Superior temporal gyrus (tissue), 1 donor: Measurements from ENCODE around the gene MYO7B.

Experiments used
- DNase-seq: peaks from one replicate; pipeline ENCODE4 v3.0.0-alpha.2; 2016; ENCODE audit errors: extremely low spot score

The MYO7B gene

DNA sequence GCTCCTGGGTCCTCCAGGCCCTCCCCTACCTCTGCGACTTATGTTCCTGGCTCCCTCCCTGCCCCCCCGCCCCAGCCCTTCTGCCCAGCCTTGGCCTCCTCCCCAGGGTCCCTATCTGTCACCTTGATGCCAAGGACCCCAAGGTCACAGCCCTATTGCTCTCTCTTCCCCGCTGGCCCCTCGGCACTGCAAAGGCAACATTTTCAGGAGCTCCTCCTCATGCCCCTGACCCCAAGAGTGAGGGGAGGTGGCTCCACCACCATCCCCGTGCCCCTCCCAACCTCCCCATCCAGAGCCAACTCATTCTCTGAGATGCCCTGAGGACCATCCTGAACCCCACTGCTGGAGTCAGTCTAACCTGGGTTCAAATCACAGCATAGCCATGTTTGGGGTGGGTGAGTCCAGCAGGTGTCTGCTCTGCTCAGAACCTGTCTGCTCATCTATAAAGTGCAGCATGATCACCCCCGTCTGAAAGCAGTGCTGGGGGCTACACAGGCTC, 128.1 kb downstream of the MYO7B start:
- no peak for DNase-seq

DNA sequence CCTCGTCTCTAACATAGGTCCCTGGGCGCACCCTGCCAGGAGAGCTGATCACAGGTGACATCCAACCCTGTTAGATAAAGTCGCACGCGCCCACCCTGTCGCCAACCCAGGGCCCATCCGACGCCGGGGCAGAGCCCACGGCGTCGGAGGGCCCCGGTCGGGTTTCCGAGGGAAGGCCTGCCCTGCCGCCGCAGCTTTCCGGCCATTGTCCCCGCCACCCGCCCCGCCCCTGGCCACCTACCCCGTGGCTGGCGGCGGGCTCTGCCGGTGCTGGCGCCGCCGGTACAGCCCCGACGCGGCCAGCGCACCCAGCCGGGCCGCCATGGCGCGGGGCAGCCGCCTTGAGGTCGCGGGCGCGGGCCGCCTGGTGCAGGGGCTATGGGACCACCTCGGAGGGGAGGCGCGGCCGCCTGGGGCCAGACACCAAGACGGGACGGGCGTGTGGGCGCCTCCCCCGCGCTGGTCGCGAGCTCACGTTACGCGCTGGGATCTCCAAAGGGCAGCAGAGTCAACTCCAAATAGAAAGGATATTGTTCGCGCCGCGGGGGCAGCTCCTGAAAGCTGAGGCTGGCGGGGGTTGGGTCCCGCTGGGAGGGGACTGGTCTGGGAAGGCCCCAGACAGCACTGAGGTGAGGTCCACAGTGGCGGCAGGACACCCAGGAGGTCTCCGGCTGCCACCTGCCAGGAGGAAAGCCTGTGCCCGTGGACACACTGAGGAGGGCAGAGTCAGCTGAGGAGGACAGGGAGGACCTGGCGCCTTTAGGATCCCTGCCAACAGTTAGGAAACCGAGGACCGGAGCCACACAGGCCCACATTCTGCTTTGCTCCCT, 128.8 kb downstream of the MYO7B start:
- DNase-seq, result no peak

DNA sequence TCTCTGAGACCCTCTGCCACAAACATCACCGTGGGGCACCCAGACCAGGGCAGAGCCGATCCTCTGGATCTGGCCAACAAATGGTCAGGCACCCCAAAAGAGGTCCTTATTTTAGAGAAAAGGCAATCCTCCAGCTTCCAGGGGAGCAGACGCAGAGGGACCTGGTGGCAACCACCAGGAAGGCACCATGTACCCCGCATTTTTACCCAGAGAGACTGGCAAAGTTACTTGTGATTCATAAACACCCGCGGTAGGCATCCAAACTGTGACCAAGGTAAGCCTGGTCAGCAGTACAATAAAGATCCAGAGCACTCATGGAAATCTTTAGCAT, 129.4 kb downstream of the MYO7B start:
- no peak for DNase-seq

DNA sequence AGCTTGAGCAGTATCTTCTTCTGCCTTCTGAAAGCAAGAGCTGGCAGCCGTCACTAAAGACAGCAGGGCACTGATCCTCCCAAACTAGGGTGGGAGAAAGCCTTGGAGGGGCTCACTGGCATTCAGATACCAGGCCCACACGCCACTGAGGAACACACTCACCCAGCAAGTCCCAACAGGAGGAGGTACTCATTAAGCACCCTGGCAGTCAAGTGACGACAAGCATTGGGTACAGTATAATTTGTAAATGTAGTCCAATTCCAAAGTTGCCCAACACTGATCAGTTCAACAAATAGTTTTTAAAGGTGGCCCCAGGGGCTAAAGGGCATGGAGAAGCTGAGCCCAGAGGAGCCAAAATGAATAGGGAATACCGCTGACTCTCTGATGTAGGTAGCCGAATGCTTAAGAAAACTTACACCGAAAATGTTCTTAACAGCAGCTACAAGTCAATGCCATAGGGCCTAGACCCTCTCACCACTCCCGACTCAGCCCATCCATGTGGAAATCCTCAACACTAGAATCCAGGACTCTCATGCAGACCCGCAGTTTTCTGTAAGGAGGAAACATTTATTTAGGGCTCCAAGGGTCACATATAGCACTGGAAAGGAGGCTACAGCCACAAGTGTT, 129.9 kb downstream of the MYO7B start:
- DNase-seq, result no peak

DNA sequence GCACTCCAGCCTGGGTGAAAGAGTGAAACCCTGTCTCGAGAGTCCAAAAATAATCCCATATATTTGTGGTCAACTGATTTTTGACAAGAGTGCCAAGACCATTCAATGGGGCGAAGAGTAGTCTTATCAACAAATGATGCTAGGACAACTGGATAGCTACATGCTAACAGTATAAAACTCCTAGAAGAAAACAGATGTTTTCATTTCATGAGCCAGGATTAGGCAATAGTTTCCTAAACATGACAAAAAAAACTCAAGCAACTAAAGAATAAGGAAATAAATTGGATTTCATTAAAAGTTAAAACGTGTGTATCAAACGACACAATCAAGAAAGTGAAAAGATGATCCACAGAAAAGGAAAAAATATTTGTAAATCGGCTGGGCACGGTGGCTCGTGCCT, 133.6 kb downstream of the MYO7B start:
- DNase-seq, result no peak

DNA sequence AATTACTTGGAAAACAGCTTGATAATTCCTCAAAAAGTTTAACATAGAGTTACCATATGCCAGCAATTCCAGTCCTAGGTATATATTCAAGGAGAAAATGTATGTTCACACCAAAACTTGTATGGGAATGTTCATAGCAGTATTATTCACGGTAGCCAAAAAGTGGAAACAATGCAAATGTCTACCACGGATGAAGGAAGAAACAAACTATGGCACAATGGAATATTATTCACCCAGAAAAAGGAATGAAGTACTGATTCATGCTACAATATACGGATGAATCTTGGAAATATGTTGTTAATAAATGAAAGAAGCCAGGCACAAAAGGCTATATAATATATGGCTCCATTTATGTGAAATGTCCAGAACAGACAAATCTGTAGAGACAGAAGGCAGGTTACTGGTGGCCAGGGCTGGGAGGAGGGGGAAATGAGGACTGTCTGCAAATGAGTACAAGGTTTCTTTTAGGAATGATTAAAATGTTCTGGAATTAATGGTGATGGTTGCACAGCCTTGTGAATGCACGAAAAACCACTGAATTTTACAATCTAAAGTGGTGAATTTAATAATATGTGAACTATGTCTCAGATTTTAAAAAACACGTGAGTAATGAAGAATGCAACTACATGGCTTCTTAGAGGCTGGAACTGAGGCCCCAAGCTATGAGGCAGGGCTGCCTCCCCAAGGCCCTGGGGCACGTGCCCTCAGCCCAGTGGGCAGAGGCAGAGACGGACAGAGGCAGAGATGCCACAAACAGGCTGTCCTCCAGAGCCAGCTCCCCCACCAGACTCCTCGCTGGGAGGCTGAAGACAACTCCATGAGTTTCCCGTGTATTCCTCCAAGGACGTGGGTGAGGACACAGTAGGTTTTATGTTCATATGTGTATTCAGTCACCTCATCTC, 134.8 kb downstream of the MYO7B start:
- no peak for DNase-seq

DNA sequence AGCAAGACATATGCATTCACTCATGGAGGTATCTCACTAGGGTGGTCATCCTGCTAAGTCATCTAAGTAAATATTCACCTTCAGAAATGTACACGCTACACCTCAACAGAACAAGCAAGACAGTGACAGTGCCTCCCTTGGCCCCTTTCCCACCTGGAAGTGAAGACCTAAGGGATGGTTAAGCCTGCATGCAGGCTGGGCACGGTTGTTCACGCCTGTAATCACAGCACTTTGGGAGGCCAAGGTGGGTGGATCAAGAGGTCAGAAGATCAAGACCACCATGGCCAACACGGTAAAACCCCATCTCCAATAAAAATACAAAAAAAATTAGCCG, 135.4 kb downstream of the MYO7B start:
- DNase-seq, result no peak

DNA sequence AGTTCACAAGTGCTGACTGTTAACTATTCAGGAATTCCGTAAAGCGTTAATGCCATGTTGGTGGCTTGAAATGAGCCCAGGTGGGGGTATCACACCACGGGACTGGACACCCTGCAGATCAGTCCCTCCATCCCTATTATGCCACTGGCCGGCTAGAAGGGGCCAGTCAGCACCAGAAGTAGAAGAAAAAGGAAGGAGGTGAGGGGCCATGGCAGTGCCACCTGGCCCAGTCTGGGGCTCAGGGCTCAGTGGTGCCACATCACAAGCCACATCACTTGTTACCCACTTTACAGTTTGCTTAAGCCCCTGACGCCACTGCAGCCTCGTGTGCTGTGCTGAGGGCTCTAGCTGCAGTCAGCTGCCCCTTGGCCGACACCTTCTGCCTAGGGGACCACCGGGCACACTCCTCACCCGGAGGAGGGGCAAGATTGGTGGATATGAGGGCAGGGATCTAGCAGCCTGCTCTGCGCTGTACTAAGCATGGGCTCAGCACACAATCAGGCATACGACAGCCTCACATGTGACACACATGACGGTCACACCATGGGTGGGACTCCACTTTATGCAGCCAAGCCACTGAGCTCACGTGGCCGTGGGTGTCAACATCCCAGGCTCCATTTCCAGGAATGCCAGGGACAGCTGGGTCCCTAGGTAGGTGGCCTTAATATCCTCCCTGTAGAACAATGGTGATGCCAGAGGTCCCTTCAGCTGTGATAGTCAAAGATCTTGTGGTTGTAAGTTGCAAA, 136.2 kb downstream of the MYO7B start:
- no peak for DNase-seq

DNA sequence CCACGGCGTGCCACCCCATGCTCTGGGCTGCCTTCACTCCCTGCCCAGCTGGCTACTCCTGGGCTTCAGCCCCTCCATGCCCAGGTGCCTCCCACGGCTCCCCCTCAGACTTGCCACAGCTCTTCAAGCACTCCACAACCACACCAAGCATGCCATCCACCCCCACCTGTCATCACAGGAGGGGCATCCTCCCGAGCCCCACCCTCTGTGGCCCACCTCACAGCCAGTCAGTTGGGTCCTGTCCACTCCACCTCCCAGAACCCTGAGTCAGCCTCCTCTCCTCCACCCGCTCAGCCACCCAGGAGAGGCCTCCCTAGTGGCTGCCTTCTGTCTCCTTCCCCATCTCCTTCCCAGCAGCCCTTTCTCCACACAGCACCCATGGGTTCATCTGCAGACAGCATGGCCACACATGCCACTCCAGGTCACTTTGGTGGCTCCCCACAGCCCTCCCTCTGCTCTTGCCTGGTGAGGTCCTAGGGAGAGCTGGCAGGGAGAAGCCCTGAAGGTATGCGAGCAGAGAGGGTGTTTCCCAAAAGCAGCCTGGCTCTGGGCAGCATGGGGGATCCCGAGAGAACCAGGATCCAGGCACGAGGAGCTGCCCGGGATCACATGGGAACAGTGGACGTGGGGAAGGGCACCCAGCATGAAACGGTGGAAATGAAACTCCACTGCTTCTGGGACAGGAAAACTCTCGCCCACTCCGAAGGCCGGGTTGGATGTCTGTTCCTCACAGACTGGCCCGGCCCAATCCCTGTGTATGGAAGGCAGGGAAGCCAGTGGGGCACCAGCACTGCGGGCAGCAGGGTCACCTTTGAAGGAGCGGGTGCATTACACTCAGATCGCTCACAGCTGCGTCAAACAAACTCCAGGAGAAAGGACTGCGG, 137.1 kb downstream of the MYO7B start:
- DNase-seq, result no peak

DNA sequence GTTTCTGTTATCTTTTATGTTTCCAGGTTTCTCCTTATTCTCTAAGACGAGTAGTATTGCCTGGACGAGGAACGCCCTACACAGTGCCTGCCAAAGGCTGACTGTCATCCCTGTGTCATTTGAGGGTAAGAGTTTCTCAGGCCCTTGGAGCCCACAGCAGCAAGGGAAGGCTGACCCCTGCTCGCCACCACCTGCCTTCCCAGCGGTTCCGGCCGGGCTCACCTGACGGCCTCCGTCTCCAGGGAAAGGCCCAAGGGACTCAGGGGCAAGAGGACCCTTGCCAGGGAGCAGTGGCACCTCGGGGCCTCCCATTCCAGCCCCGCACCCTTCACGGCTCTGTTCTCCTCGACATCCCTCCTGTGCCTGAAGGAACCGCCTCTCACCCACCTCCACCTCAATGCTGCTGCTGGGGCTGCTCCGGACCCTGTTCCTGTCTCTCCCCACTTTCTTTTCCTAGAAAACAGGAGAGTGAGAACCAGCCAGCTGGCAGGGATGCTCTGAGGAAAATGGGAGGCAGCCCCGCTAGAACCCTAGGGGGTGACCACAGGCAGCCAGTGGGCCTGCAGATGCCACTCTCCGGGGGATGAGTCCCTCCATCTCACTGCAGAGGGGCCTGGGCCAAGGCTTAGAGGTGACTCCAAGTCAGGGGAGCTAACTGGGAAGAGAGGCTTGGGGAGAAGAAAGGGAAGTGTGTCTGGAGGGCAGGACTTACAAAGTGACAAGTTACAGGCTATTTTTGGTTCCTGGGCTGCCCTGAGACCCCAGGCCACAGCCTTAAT, 138.0 kb downstream of the MYO7B start:
- DNase-seq, result no peak

DNA sequence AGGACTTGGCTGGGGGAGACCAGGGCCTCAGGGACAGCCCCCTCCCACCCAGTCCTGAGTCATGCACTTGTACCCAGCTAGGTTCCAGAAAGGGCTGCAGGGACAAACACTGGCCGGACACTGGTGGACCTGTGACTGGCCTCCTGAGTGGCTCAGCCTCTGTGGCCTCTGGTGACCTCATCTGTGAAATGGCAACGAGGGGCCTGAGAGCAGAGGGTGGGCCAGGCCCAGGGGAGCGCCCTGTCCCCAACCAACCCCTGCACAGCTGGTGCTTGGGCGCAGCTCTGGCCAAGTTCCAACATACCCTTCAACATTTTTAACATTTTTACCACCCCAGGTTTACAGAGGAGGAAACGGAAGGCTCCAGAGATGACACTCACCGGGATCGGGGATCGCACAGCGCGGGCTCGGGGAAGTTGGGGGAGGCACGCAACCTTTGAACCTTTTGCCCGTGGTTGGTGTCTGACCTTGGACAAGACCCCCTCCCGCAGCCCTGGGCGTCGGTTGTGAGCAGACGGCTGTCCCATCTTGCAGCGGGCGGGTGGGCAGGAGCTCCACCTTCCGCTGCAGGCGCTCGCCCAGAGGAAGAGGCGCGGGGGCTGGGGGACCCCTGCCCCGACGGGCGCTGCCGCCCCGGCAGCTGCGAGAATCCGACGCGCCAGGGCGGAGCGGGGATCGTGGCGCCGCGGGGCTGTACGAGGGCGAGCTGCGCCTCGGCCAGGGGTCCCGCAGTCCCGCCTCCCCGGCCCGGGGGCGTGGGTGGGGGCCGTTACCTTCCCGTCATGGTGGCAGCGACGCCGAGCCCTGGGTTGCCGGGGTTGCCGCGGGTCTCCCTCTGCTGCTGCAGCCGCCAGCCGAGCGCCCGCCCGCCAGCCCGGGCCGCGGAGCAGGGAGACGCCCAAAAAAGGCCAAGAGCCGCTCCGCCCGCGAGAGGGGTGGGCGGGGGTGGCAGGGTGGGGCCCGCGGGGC, 139.0 kb downstream of the MYO7B start:
- DNase-seq, result no peak

DNA sequence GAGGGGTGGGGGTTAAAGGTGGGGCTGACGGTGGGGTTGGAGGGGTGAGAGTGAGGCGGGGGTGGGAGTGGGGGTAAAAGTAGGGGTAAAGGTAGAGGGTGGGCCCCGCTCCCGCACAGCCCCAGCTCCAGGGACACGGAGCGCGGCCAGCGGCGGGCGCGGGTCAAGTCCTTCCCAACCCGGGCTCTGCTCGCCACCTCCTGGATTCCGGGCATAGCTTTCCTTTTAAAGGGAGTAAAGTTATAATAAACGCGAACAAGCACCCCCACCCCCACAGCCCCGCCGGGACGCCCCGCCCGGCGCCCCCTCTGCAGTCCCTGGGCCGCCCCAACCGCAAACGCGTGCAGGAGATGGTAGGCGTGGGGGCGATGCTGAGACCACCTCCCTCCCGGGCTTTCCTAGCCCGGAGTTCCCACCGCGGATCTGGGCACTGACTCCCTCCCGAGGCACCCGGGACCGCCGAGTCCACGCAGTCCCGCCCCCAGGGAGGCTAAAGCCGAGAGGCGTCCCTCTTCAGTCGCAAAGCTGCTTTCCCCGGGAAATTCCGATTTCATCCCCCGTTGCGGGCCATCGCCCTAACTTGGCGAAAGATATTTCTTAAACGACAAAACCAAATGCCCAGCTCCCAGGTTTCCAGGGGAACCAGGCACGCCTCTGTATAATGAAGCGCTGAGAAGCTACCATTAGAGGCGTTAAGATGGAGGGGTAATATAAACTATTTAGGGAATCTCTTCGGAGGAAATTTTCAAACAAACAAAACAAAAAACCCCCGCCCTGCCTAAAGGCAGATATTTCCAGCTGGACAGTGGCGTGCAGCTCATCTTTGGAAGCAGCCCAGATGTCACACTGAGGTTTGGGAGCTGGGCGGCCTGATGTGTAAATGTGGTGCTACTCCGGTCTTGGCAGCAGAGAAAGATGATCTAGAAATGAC, 140.1 kb downstream of the MYO7B start, which contains the start of gene LIMS2:
LIMS2 (minus strand) TSS at position 200 of the 931 bp plus-strand sequence. CDS start 506 bp downstream, outside the sequence.
- DNase-seq, result peak; percentile 16

DNA sequence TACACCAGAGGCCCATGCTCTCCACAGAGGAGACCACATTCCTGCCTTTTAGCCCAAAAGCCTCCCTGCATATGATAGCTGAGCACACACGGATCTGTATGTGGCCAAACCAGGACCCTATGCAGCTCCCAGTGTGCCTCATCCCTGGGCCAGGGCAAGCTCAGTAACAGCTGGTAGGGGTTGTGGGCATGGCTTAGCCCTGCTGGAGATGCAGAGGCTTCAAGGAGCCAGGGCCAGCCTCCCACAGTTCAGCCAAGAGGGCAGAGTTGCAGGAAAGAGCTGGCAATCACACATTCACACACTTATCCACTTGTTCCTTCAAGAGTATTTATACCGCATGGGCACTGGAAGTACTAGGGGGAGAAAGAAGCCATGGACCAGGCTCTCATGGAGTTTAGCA, 141.4 kb downstream of the MYO7B start:
- DNase-seq, result no peak

DNA sequence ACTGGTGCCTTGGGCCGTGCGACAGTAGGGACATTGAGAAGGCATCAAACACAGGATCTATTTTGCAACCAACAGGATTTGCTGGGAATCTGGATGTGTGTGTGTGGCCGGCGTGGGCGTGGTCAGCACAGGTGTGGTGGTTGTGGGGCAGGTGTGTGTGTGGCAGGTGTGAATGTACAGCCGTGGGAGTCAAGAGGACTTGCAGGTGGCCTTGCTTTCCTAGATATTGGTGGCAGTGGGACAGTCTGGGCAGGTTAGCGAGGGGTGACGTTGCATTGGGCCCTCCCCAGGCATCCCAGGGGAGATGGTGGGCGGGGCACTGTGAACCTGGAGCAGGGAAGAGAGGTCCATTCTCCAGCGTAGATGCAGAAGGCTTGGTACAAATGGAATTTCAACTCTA, 143.0 kb downstream of the MYO7B start:
- DNase-seq, result no peak

DNA sequence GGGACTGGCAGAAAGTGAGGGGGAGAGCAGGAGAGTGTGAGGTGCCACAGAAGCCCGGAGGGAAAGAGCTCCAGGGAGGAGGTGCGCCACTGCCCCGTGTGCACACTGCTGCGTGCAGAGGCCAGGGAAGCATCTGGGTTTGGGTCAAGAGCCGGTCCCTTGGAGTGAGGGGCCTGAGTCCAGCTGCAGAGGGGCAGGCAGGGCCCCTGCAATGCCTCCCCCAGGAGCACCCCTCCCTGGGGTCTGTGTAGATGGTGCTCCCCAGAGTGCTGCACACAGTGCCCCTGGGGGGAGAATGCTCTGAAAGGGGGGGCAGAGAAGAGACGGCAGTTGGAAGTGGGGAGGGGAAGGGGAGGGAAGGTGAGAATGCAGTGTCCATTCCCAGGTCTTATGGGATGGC, 143.5 kb downstream of the MYO7B start:
- DNase-seq, result no peak

DNA sequence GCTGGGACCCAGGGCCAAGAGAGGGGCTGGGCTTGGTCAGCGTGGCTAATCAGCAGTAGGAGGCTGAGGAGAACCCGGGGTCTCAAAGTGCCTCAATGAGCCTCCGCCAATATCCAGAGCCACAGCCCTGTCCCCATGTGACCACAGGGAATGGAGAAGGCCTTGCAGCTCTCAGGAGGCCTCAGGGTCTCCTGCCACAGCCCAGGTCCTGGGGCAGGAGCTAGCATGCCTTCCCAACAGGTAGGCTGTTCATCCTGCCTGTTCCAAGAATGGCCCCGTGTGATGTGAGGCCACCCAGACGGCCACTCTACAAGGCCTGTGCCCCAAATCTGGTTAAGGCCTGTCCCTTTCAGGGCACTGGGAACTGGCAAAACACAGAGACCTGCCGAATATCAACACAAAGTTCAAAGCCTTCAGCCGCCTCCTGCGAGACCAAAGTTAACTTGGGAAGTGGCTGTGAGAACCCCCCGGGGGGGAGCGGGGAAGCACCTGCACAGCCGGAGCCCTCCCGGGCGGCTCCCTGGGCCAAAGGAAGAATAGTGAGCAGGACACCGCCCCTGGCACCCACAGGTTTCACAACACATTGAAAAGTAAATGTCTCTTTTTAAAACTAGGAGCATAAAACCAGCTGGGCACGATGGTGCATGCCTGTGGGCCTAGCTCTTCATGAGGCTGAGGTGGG, 144.3 kb downstream of the MYO7B start:
- DNase-seq, result no peak

DNA sequence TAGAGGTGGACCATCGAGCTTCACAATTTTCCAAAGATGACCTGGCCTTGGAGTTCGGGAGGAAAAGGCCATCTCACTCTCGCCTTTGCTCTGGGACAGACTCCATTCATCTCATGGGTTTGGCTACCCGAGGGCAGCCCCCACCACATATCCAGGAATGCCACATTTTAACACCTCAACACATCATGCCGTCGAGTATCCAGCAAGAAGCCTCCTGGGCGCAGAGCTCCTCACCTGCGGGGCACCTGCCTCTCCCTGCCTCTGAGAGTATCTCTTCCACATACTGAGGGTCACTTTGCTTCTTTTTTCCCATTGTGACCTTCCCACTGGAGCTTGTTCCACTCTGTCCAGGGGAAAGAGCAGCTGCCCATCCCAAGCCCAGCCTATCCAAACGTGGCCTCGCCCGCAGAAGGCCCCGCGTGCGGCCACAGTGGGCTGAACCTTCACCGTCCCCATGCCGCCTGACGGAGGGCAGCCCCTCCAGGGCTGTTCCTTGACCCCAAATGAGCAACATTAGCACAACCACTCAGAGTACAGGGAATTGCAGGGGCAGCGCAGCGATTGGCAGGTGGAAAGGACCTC, 145.3 kb downstream of the MYO7B start:
- DNase-seq, result no peak
